NAMALWA (cell line): ENCODE data around the gene BICC1.

Experiments
- DNase-seq: peaks from one replicate; pipeline ENCODE4 v3.0.0-alpha.2; 2015; ENCODE audit warnings: low spot score

BICC1 gene

DNA sequence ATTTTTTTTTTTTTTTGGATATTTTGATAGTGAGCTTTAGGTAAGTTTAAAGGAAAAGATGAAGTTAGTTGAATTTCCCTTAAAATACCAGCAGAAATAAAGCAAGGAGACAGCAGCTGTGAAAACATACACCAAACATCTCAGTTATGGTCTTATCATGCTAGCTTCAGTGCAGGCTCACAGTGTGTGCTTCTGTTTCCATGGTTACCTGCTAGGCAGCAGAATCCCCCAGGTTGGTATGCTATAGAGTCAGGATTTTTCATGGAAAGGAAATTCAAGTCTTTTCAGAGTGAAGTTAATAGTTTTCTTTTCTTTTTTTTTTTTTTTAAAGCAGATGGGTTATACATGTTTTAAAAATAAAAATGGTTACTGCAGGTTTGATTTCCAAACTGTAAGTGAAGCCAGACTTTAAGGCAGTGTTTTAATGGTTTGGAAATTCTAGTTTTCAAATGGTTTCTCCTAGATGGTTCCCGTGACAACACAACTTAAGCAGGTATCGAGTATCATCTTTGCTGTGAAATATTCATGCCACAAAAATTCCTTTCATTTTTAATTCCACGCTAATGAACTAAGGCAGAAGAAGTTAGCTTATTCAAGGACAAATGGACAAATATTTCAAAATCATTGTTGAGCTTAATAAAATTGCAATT, 230.9 kb downstream of the BICC1 start:
- no peak for DNase-seq

DNA sequence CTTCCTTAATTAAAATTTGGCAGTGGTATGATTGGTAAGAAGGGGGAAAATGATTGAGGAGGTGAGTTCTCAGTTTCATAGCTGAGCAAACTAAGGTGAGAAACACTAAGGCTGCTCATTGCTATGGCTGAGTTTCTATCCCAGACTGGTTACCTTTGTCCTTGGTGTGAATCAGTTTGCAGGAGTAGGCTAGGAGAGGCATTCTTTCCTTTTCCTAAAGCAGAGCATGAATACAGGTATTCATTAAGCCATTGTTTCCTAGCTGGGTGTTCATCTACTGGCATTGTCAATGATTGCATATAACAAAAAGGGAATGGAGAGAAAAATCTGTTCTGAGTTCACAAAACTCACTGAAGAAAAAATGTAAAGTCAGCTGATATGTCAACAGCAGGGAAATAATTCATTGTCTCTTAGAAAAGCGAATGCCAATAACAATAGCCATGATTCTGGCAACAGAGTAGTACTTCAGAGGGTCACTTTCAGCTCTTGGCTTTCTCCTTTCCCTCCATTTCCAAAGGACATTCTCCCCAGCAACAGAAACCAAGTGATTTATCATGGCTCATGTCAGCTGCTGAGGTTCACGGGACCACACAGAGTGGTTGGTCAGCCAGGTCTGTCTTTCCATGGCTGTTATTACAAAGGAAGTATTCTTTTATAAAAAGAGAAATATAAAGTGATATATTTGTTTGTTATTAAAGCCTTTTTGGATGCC, 234.0 kb downstream of the BICC1 start:
- DNase-seq: no peak

DNA sequence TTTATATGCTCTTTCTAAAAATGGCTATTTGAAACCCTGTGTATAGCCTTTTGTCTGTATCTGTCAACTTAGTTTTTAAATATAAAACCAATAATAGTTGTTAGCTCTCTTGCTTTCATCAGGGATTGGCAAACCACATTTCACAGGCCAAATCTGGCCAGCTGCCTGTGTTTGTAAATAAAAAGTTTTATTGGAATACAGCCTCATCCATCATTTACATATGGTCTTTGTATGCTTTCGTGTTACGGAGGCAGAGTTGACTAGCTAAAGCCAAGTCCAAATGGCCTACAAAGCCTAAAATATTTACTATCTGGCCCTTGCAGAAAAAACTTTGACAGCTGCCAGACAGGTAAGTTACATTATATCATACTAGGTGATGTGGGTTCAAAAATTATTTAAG, 235.0 kb downstream of the BICC1 start:
- no peak for DNase-seq

GRCh38 chr10:58752665-58753064, 240.0 kb downstream of the BICC1 start:
- no peak for DNase-seq

- no peak for DNase-seq
Measured at GRCh38 chr10:58753425-58753824, 240.8 kb downstream of the BICC1 start.

DNA sequence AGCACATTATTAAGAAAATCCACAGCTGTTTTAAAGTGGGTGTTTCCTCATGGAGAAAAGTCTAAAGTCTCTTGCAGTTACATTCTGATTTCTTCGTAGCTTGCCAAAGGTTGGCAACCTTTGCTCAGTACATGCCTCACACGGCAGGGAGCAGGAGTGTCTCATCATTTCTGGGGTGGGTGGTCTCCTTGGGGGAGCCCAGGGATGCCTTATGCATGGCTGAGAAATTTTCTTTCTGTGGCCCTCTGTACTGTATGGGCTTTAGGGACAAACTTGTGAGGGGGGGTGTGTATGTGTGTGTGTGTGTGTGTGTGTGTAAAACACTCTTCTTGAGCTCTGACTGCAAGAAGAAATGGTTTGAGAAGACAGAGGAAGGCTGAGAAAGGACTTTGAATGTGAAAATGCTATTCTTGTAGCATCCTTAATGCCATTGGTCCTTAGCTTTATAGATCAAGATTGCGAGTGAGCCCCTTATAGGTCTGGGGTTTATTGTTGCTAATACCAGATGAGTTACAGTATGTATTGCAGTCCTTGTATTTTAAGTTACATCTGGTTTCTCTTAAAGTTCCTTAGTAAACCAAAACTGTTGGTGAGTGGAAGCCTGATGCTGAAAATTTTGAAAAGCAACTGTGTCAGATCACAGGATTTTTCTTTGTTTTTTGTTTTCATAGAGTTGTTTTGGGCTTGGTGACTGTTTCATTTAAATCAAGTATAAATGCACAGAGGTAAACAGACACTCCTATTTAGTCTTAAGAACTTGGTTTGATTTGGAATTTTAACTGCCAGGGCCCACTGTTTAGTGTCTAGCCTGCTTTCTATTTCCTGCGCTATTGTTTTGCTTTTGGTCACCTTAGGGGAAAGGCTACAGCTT, 242.0 kb downstream of the BICC1 start:
- DNase-seq: no peak

DNA sequence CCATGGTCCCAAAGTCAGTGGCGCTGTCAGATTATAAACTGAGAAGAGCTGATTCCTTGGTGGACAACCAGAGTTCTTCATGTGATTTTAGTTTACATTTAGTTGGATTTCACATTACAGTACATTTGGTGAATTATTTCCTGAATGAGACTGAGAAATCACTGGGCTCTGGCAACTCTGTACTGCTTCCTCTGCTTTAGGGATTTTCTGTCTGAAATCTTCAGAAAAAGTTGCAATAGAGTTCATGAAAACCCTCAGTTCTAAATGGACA, 242.6 kb downstream of the BICC1 start:
- no peak for DNase-seq

DNA sequence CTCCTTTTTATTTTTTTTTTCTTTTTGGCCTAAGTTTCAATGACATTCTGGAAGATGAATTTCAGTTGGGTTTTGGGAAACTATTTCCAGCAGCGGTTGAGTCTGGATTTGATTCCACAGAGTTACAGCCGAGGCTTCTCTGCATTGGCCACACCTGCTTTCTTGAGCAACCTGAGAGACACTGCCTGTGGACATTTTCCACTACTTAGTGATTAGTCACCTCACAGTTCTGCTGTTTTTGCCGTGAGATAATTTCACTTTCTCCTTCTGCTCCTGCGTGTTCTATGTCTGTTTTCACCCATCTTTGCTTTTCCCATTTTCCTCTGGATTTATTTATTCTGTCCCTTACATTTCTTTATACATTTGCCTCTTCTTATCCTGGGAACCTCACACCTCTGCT, 243.0 kb downstream of the BICC1 start:
- no peak for DNase-seq

GRCh38 chr10:58756130-58756719, 243.6 kb downstream of the BICC1 start:
- DNase-seq: no peak

DNA sequence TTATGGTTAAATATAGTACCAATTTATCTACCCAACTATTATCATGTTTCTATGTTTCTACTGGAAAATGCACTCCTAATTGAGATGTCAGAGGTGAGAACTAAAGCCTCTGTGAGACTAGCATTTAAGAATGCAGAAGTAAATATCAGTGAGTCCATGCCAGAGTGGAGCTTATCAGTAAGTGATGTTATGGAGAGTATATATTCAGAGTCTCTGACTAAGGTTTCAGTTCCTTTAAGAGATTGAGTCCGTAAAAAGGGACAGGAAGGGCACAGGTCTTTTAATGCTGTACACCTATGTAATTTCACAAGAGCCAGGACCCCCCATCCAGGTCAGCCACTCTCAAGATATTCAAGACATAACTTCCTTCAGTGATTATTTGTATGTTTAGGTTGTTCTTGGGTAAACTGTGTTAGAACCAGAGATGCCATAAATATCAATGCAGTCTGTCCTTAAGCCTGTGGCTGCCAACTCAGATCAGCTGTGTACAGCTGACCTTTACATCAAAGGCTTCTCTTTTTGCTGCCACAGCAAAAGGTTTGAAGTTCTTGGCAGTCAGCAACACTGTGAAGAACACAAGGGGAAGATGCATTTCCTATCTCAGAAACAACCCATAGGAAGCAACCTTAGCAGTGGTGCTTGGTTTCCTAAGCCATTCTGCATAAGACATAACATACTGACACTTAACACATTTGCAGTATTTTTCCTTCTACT, 244.8 kb downstream of the BICC1 start:
- no peak for DNase-seq

GRCh38 chr10:58758321-58758720, 245.6 kb downstream of the BICC1 start:
- DNase-seq: no peak

GRCh38 chr10:58764087-58764747, 251.5 kb downstream of the BICC1 start:
- DNase-seq: no peak

GRCh38 chr10:58765910-58766309, 253.2 kb downstream of the BICC1 start:
- DNase-seq: no peak

DNA sequence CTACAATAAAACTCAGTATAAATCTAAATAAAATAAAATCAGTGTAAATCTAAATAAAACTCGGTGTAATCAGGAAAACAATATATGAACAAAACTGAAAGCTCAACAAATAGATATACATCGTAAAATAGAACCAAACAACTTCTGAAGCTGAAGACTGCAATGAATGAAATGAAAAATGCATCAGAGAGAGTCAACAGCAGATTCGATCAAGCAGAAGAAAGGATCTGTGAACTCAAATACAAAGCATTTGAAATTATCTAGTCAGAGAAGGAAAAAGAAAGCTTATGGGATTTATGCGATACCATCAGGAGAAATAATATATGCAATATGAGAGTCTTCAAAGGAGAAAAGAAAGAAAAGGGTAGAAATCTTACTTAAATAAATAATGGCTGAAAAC, 255.0 kb downstream of the BICC1 start:
- no peak for DNase-seq

DNA sequence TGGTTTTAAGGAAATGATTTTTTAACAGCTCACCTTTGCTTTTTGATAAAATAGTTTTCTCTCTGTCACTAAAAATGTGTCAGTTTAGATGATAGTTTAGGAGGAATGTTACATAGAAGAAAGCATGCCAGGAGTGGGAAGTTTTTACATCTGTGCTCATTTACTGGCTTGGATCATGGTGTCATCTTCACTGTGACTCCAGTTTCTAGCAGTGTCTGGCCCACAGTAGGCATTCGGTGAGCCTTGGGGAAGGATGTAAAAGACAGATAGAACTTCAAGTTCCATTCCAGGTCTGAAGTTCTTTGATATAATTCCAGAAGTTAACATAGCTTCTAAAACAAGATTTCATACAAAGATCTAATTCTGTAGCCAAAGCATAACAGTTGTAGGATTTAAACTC, 259.2 kb downstream of the BICC1 start:
- DNase-seq: no peak

DNA sequence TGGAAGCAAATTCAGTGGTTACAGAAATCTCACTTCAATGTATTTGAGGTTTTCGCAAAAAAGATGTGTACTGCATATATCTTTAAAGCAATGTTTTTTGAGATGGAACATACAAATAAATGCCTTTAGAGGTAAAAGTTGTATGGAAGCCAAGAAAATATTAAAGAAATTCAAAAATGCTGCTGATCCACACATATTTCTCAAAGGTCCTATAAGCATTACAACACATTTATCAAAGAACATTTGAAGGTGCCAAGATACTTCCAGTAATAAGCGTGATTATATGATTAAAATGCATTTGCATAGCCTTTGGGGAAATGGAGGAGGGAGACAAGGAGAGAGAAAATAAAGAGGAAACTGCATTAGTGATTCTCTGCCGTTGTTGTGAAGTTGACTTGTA, 260.1 kb downstream of the BICC1 start:
- no peak for DNase-seq

GRCh38 chr10:58773341-58773740, 260.7 kb downstream of the BICC1 start:
- no peak for DNase-seq

- no peak for DNase-seq
Measured at GRCh38 chr10:58773944-58774343, 261.3 kb downstream of the BICC1 start.

DNA sequence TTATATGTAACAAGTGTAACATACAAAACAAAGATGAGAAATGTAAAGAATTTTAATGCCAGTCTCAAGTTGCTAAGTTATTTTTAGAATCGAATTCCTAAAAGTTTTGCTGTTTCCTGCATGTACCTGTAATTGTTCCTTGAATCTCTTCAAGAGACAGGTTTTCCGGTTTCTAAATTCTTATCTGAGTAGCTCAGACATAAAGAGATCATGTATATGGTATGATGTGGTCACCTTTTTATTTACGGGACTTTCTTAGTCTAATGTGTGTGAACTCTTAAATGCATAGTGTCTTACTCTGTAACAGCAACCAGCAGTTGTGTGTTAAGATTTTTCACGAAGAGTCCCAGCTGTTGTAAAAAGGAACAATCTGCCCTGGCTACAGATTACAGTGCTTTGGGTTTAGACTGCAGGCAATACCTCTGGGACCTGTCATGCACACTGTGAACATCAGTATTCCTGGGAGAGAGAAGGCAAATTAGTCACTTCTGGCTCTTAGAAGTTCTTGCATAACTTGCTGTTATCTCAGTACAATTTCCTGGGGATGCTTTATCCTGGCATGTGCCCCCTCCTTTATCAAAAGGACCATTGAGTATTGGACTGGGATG, 263.4 kb downstream of the BICC1 start:
- no peak for DNase-seq

DNA sequence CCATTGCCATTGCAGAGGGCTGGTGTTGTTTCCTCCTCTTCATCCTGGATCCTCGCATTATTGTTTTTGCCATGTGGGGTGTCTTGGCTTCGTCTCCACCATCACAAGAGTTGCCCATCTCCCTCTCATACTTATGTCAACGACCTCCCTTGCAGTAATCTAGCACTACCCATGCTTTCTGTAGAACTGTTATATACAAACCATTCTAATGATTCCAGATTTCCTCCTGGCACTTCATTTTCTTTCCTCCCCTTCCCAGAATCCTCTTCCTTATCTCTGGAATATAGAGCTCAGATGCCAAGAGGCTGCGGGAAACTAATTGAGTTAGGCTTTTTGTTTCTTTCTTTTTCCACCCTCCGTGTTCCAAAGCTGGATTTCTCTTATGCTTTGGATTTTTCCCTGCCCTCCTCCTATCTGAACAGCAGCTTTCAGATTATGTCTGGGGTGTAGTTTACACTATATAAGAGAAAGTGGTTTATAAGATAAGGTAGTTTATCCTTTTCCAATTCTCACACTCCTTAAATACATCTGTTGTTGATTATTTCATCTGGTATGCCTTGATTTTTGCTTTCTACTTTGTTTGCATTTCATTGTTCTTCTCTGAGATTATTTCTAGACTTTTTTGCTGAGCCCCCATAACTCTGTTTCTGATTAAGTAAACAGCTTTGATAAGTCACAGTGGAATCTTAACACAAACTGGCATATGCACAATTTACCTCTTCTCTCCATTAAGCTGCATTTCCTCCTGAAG, 264.1 kb downstream of the BICC1 start:
- no peak for DNase-seq

DNA sequence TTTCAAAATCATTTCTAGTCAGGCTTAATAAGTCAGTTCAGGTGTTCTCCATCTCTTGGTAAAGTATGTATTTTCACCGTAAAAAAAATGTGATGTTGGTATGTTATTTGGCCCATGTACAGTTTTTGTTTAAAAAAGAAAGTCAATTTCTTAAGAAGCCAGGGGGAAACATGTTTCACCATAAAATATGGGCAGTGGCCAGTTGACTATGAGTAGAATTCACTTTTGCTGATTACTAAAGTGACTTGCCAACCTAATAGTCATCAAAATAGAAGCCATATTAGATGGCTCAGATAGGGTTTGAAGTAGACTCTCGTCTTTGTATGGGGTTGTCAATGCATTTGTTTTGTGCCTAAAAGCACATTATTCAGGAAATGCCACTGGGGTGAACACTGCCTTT, 266.3 kb downstream of the BICC1 start:
- no peak for DNase-seq
